Nephron (organoid): Measurements from ENCODE around the gene HTR1D.
A peak's percentile ranks its signal among the peaks of the same experiment; 100 is the strongest.

Experiments
- H3K27ac Mint-ChIP-seq, 3 experiments: 2 replicates each; pipeline ENCODE4 v1.8.0; 2020; ENCODE audit warnings: mixed read lengths in 3 of 3, mild to moderate bottlenecking in 2 of 3, moderate library complexity in 1 of 3
- H3K27me3 Mint-ChIP-seq: 2 replicates; pipeline ENCODE4 v1.8.0; 2021; ENCODE audit warnings: low read depth, mild to moderate bottlenecking, moderate library complexity, mixed read lengths
- H3K36me3 Mint-ChIP-seq: 2 replicates; pipeline ENCODE4 v1.8.0; 2020; ENCODE audit warnings: low read depth, mixed read lengths
- H3K4me1 Mint-ChIP-seq: 2 replicates; pipeline ENCODE4 v1.8.0; 2020; ENCODE audit warnings: mixed read lengths
- H3K4me3 Mint-ChIP-seq, 3 experiments: 2 replicates each; pipeline ENCODE4 v1.8.0; 2020; ENCODE audit warnings: mild to moderate bottlenecking in 3 of 3, mixed read lengths in 3 of 3, moderate library complexity in 2 of 3
- H3K9me3 Mint-ChIP-seq: 2 replicates; pipeline ENCODE4 v1.8.0; 2020; ENCODE audit warnings: mixed read lengths
- CTCF ChIP-seq, 3 experiments: fragments of 200-600 bp; sonication (generic); IDR thresholded peaks; one replicate each; pipeline ENCODE4 v1.5.0; 2021; ENCODE audit warnings: antibody characterized with exemption in 3 of 3; ENCODE audit not compliant: unreplicated experiment in 3 of 3

The HTR1D gene

GRCh38 chr1:23149114-23149513, 68.2 kb downstream of the HTR1D start:
- Mint-ChIP-seq H3K4me3 (no peak overlapping the region), H3K27me3 (no peaks in the 10 kb centered on the region), H3K9me3 (no peaks in the 10 kb centered on the region), H3K27ac (peak overlapping the region in 2 of 3 experiments; percentile 3 to 66), H3K4me1 (peaks cover 18% of the 10 kb centered on the region), H3K36me3 (peaks cover 10% of the 10 kb centered on the region)
- no peak for TF ChIP-seq CTCF (IDR thresholded peaks at IDR 0.05; ENCODE audit: unreplicated experiment in 3 of 3)

GRCh38 chr1:23148084-23148483, 69.2 kb downstream of the HTR1D start:
- Mint-ChIP-seq H3K9me3 (no peaks in the 10 kb centered on the region), H3K27ac (no peak overlapping the region), H3K4me1 (peaks cover 21% of the 10 kb centered on the region), H3K4me3 (no peak overlapping the region), H3K36me3 (peaks cover 10% of the 10 kb centered on the region), H3K27me3 (no peaks in the 10 kb centered on the region)
- TF ChIP-seq CTCF (IDR thresholded peaks at IDR 0.05; ENCODE audit: unreplicated experiment in 3 of 3), result no peak
